OCI-M2 (cell line): ENCODE measurements around the gene SPATS1.
"Not testable (repeated sequence)": the region's sequence is repeated elsewhere in the genome, so short reads cannot be mapped to it uniquely, and the experiment has no call there.

Experiments
- DNase-seq: peaks from one replicate; lab custom pipeline; 2025; ENCODE audit not compliant: unreplicated experiment; lab: John Stamatoyannopoulos, UW

Gene SPATS1

DNA sequence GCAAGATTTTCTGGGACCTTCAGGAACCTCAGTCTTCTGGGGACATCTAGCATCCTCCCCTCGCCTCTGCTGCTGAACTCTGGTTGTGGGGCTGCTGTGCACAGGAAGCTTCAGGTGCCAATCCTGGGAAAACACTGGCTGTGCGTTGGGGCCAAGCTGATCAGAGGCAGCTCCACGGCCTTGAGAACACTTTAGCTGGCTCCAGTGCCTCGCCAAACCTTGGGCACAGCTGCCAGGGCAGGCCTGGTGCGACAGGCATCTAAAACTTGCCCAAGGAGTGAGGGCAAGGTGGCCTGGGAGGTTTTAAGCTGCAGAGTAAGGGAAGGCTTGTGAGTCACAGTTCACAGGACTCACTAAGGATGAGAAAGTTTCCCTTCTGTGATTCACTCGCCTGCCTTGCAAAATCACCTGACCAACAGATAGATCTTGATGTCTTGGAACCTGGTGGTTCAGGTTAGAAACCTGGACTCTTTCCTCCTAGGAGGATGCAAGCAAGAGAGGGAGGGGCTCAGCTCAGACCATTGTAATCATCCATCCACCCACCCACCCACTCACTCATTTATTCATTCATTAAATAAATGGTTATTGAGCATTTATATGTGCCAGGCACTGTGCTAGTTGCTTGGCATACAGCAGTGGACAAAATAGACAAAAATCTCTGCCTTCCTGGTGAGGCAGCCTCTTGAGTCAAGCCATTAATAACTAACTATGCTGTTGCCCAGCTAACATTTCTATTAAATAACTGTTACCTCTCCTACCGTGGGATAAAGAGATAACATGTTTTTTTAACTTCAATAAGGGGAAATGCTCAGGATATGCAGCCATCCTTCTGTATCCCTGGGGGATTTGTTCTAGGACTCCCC lies 2.5 kb upstream of the SPATS1 start:
- no peak for DNase-seq

GRCh38 chr6:44341095-44341890 lies 1.2 kb upstream of the SPATS1 start:
- DNase-seq = no peak

DNA sequence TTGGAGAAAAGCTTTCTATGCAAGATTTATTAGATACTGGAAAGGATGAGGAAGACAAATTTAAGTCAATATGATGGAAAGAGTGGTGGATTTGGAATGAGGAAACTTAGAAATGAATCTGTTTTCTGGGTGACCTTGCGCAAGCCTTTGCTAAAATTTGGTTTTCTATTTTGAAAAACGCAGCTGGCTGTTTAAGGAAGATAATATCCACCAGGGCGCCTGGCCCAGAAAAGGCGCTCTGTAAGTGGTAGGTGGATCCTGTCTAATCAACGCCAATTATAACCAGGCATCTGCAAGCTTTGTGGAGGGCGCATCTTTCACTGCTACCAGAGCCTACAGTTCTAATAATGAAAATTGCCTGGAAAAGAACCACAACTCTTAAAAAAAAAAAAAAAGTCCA lies 398 bp upstream of the SPATS1 start:
- no peak for DNase-seq

- DNase-seq = not testable (repeated sequence)
Measured at GRCh38 chr6:44346818-44347217, 4.4 kb downstream of the SPATS1 start.

GRCh38 chr6:44349904-44350649 lies 7.6 kb downstream of the SPATS1 start:
- DNase-seq = no peak

GRCh38 chr6:44350650-44350994 lies 8.2 kb downstream of the SPATS1 start:
- DNase-seq = not testable (repeated sequence)

DNA sequence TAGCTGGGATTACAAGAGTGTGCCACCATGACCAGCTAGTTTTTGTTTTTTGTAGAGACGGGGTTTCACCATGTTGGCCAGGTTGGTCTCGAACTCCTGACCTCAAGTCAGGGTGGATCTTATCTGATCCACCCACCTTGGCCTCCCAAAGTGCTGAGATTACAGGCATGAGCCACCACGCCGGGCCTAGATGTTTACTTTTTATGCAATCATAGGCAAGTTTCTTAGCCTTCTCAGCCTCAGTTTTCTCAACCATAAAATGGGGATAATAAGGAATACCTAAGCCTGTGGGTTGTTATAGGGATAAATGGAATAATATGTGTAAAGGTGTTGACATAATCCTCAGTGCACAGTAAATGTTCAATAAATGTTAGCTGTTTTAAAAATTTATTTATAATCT lies 9.8 kb downstream of the SPATS1 start:
- no peak for DNase-seq

- DNase-seq = no peak
Measured at GRCh38 chr6:44353336-44353735, 10.9 kb downstream of the SPATS1 start.

DNA sequence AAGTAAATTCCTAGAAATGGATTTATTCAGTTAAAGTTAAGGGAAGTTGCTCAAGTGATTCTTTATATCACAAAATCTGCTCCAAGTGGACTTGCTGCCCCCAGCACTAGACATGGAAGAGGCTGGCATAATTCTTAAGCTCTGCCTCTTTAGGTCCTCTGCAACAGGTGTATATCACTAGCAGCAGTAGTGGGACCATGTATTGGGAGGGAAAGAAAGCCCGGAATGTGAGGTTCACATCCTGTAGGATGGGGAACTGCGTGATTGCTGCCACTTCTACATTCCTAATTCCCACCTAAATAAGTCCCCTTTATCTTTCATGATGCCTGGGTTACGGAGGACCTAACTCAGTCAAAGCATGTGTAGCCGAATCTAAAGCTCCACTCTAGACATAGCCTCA lies 13.2 kb downstream of the SPATS1 start:
- DNase-seq = no peak

- DNase-seq = no peak
Measured at GRCh38 chr6:44356487-44356886, 14.0 kb downstream of the SPATS1 start.

DNA sequence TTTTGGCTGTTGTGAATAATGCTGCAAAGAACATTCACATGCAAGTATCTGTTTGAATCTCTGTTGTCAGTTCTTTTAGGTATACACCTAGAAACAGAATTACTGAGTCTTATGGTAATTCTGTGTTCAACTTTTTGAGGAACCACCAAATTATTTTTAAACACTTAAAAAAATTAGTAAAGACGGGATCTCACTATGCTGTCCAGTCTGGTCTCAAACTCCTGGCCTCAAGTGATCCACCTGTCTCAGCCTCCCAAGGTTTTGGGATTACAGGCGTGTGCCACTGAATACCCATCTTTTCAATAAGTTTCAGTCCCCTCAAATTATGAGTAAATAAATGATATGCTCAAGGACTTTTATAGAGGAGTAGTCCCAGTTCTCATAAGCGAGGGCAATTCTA lies 17.5 kb downstream of the SPATS1 start:
- DNase-seq = no peak

DNA sequence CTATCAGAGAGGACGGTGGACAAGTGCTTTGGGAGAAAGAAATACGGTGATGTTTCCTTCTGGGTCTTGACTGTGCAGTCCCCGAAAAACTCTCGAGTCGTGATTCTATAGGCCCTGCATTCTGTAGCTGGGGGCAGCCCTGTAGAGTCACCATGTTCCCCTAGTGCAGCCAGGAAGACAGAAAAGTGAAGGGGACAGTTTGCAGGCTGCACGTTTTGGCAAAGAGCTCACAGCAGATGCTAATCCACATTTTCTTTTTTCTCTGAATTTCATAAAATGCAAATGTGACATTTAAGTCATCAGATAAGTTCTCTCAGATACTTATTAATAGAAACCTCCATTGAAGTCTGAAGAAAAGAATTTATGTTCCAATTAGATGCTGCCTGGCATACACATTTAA lies 19.5 kb downstream of the SPATS1 start:
- no peak for DNase-seq

DNA sequence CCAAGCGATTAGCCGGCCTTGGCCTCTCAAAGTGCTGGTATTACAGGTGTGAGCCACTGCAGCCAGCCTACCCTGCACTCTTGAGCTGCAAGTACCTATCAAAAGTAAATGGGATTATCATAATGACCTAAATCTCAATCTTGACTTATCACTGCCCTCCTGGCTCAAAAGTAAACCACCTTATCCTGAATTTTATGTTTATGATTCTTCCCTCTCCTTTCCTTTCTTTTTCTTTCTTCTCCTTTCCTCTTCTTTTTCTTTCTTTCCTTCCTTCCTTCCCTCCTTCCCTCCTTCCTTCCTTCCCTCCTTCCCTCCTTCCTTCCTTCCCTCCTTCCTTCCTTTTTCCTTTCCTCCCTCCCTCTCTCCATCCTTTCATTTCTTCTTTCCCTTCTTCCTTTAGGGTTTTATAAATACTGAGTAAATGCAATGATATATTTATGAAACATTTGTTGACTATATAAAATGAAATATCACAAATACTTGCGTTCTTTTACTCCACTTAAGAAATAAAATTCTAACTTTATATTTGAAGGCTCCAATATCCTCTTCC lies 21.0 kb downstream of the SPATS1 start:
- no peak for DNase-seq

DNA sequence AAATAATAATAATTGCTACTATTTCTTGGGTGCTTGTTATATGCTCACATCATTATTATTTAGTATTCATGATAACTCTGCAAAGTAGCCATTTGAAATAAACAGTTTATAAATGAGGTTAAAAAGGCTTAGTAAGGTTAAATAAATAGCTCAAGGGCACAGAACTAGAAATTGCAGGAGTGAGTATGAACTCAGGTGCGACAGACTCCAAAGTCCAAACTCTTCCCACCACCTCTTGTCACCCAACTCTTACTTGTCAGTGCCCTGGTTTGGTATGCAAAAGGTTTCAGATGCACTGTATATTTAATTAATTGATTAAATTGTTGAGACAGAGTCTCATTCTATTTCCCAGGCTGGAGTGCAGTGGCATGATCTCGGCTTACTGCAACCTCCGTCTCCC lies 24.3 kb downstream of the SPATS1 start:
- DNase-seq = no peak

GRCh38 chr6:44367681-44368080 lies 25.2 kb downstream of the SPATS1 start:
- DNase-seq = no peak

DNA sequence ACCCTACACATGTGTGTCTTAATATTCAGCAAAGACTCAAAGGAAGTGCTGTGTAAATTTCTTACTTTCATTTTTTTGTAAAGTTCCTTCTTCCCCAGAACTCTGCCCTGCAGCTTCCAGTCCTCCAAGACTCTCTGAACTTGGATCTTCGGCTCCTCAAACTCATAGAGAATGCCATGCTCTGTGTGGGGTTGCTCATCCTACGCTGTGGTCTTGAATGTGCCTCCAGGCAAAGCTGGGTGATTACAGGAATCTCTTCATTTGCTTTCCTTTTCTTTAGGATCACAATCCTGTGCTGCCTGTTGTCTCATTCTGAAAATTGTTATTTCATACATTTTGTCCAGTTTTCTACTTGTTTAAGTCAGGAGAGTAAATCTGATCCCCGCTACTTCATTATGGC lies 30.6 kb downstream of the SPATS1 start:
- no peak for DNase-seq

- DNase-seq = no peak
Measured at GRCh38 chr6:44373787-44374186, 31.3 kb downstream of the SPATS1 start.

- no peak for DNase-seq
Measured at GRCh38 chr6:44375071-44375470, 32.6 kb downstream of the SPATS1 start.

DNA sequence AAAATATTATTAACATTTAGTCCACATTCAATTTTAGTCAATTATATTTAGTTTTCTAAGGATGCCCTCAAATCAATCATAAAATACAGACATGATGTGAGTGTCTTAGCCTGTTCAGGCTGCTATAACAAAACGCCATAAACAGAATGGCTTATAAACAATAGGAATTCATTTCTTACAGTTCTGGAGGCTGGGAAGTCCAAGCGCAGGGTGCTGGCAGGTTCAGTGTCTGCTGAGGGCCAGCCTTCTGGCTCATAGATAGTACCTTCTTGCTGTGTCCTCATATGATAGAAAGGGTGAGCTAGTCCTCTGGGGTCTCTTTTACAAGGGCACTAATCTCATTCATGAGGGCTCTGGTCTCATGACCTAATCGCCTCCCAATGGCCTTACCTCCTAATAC lies 35.0 kb downstream of the SPATS1 start:
- DNase-seq = no peak

- no peak for DNase-seq
Measured at GRCh38 chr6:44377971-44378370, 35.5 kb downstream of the SPATS1 start.

DNA sequence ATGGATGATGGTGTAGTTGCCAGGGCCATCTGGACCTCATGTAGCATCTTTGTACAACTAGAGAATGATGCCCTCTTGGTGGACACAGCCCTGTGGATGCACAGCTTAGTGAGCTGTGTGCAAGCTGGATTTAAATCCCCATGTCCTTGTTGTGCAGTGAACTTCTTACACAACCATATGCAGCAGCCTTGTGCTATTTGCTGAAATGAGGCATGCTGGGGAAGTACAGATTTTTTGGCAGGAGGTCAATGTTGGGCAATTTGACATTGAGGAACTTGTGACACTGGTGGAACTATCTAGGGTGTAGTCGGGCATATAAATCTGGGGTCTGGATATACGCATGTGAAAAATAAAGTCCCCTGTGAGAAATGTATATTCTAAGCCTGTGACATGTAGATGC lies 39.3 kb downstream of the SPATS1 start:
- DNase-seq = no peak
